ENCODE measurements around the gene ATP8A2. TPM values are rescaled to one million over a fixed set of nuclear protein-coding genes. Genes with fewer than 3 reads are reported as not detected.

Gene ATP8A2
- total and polyA plus RNA-seq, 9 of the 15 experiments (the other 6 are each of a cell fraction or from before 2014, with no cell fraction given): under 0.01 to 0.33 (median 0.06) TPM; not detected in 4

GRCh38 chr13:25752957-25753551 is 381.3 kb downstream of the ATP8A2 start:
- Histone ChIP-seq H3K27me3 (ENCODE audit: control insufficient read depth in 2 of 2, insufficient read depth in 2 of 2, low read length in 2 of 2) (peaks cover 0 to 11% of the 10 kb centered on the region in 2 experiments; a peak in 2 of 5 replicates), H3K4me1 (replicated peaks in 1 of 2; ENCODE audit: control insufficient read depth in 2 of 2, insufficient read depth in 2 of 2, low read length in 2 of 2) (no peaks in the 10 kb centered on the region), H4K20me1 (replicated peaks; ENCODE audit: control insufficient read depth, insufficient read depth, low read length) (no peaks in the 10 kb centered on the region), H3K9me1 (ENCODE audit: control insufficient read depth, insufficient read depth, low read length) (no peaks in the 10 kb centered on the region), H3K4me2 (ENCODE audit: insufficient read depth, low read length) (no peak overlapping the region), H2AFZ (ENCODE audit: low read depth, low read length) (no peak overlapping the region), H3K9ac (ENCODE audit: insufficient read depth in 1 of 2, low read depth in 2 of 2, low read length in 2 of 2) (no peak overlapping the region), H3K27ac (ENCODE audit: extremely low read depth, low read depth, low read length) (no peak overlapping the region), H3K9me3 (replicated peaks; ENCODE audit: control insufficient read depth, insufficient read depth, low read depth, low read length) (no peaks in the 10 kb centered on the region), H3K4me3 (no peak overlapping the region), H3K36me3 (ENCODE audit: control insufficient read depth, insufficient read depth, low read length) (no peaks in the 10 kb centered on the region), H3K79me2 (ENCODE audit: control insufficient read depth, insufficient read depth, low read length) (no peaks in the 10 kb centered on the region)
- ChIA-PET POLR2A (no interaction called here), CTCF (ENCODE audit: low intra/inter-chr PET ratio) (no interaction called here)
- 22% methylated on average over 3 of the region's 8 CpGs for WGBS (ENCODE audit: insufficient coverage, low coverage, missing lambda C conversion rate)
- ATAC-seq (no peak), DNase-seq (ENCODE audit: extremely low read depth in 1 of 4, low spot score in 3 of 4) (no peak), FAIRE-seq (no peak)
- in situ Hi-C loops (cut with MboI) (no loop called here), intact Hi-C loops (cut with micrococcal nuclease) (no loop called here)
- TF ChIP-seq TOE1 (IDR thresholded peaks at IDR 0.05; ENCODE audit: borderline replicate concordance) (no peak), TOE1 (CRISPR knock-in tag; IDR thresholded peaks at IDR 0.05; ENCODE audit: borderline replicate concordance, low read depth) (no peak), ESRRB (CRISPR knock-in tag; IDR thresholded peaks at IDR 0.05; ENCODE audit: borderline replicate concordance) (no peak), ZNF830 (CRISPR knock-in tag; IDR thresholded peaks at IDR 0.05) (no peak), SIX5 (IDR thresholded peaks at IDR 0.05; ENCODE audit: borderline replicate concordance in 1 of 2, insufficient read depth in 1 of 2, low read depth in 1 of 2, low read length in 2 of 2) (no peak), ZNF143 (CRISPR knock-in tag; IDR thresholded peaks at IDR 0.05) (no peak)
- TF ChIP-seq, protein P1, sequence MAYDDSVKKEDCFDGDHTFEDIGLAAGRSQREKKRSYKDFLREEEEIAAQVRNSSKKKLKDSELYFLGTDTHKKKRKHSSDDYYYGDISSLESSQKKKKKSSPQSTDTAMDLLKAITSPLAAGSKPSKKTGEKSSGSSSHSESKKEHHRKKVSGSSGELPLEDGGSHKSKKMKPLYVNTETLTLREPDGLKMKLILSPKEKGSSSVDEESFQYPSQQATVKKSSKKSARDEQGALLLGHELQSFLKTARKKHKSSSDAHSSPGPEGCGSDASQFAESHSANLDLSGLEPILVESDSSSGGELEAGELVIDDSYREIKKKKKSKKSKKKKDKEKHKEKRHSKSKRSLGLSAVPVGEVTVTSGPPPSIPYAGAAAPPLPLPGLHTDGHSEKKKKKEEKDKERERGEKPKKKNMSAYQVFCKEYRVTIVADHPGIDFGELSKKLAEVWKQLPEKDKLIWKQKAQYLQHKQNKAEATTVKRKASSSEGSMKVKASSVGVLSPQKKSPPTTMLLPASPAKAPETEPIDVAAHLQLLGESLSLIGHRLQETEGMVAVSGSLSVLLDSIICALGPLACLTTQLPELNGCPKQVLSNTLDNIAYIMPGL (CRISPR knock-in tag; IDR thresholded peaks at IDR 0.05): no peak
- TF ChIP-seq, protein P2, sequence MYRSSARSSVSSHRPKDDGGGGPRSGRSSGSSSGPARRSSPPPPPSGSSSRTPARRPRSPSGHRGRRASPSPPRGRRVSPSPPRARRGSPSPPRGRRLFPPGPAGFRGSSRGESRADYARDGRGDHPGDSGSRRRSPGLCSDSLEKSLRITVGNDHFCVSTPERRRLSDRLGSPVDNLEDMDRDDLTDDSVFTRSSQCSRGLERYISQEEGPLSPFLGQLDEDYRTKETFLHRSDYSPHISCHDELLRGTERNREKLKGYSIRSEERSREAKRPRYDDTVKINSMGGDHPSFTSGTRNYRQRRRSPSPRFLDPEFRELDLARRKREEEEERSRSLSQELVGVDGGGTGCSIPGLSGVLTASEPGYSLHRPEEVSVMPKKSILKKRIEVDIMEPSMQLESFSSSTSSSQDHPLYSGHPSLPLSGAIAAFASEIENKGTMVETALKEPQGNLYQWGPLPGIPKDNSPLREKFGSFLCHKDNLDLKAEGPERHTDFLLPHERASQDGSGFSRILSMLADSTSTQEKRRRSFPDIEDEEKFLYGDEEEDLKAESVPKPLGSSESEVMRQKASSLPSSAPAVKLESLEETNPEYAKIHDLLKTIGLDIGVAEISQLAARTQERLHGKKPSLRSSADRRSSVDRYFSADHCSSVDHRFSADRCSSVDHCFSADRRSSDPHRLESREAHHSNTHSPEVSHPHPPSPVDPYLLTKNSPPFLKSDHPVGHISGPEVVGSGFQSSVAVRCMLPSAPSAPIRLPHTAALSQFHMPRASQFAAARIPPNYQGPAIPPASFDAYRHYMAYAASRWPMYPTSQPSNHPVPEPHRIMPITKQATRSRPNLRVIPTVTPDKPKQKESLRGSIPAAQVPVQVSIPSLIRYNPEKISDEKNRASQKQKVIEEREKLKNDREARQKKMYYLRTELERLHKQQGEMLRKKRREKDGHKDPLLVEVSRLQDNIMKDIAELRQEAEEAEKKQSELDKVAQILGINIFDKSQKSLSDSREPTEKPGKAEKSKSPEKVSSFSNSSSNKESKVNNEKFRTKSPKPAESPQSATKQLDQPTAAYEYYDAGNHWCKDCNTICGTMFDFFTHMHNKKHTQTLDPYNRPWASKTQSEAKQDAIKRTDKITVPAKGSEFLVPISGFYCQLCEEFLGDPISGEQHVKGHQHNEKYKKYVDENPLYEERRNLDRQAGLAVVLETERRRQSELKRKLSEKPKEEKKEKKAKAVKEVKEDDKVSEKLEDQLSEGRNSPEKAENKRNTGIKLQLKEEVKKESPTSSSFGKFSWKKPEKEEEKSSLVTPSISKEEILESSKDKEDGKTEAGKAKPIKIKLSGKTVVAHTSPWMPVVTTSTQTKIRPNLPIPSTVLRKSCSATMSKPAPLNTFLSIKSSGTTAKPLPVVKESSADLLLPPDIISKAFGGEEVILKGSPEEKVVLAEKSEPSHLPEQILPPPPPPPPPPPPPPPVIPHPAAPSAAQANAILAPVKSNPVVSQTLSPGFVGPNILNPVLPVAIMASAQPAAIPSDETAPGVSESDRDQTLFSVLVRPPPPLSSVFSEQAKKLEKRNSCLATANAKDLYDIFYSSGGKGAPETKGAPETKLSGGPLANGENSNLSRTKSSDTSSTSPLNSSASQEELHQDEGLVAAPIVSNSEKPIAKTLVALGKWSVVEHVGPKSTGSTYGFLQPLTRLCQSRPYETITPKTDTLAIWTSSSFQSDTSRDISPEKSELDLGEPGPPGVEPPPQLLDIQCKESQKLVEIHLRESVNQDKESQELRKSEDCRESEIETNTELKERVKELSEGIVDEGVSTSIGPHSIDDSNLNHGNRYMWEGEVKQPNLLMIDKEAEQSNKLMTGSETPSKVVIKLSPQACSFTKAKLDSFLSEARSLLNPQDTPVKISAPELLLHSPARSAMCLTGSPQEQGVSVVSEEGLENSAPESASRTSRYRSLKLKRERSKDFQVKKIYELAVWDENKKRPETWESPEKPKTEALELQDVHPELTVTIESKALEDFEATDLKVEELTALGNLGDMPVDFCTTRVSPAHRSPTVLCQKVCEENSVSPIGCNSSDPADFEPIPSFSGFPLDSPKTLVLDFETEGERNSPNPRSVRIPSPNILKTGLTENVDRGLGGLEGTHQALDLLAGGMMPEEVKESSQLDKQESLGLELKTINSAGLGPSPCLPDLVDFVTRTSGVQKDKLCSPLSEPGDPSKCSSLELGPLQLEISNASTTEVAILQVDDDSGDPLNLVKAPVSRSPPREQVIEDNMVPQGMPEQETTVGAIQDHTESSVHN (IDR thresholded peaks at IDR 0.05; ENCODE audit: borderline replicate concordance in 1 of 2, low read depth in 1 of 2): no peak
- no TSS peak for BruUV-seq (replicated peaks)

All from K562 (cell line).